HG03469 (cell line): ENCODE measurements around the gene L3MBTL4.
"Not testable (repeated sequence)": the region's sequence is repeated elsewhere in the genome, so short reads cannot be mapped to it uniquely, and the experiment has no call there.

Source experiments
- ATAC-seq: cut with Tn5 transposase; IDR thresholded peaks from one replicate; pipeline ENCODE4 v1.9.1; 2021; ENCODE audit warnings: mild to moderate bottlenecking, moderate library complexity, moderate number of reproducible peaks; ENCODE audit not compliant: unreplicated experiment

Gene L3MBTL4

GRCh38 chr18:6056171-6056910 lies 358.4 kb downstream of the L3MBTL4 start:
- ATAC-seq: peak; percentile 49

- no peak for ATAC-seq
These were observed 359.0 kb downstream of the L3MBTL4 start for GRCh38 chr18:6055711-6056110.

GRCh38 chr18:6054256-6054842 lies 360.4 kb downstream of the L3MBTL4 start:
- ATAC-seq: no peak

- no peak for ATAC-seq
These were observed 362.2 kb downstream of the L3MBTL4 start for GRCh38 chr18:6052449-6052913.

- not testable (repeated sequence) for ATAC-seq
These were observed 367.1 kb downstream of the L3MBTL4 start for GRCh38 chr18:6047596-6047995.

GRCh38 chr18:6044773-6045172 lies 369.9 kb downstream of the L3MBTL4 start:
- no peak for ATAC-seq

- no peak for ATAC-seq
These were observed 370.4 kb downstream of the L3MBTL4 start for GRCh38 chr18:6044319-6044718.

GRCh38 chr18:6039055-6039454 lies 375.7 kb downstream of the L3MBTL4 start:
- no peak for ATAC-seq

- ATAC-seq: no peak
These were observed 383.3 kb downstream of the L3MBTL4 start for GRCh38 chr18:6031442-6031841.

GRCh38 chr18:6031002-6031401 lies 383.7 kb downstream of the L3MBTL4 start:
- no peak for ATAC-seq

GRCh38 chr18:6024745-6025248 lies 389.9 kb downstream of the L3MBTL4 start:
- ATAC-seq: no peak

GRCh38 chr18:6023551-6023950 lies 391.2 kb downstream of the L3MBTL4 start:
- no peak for ATAC-seq

- no peak for ATAC-seq
These were observed 391.9 kb downstream of the L3MBTL4 start for GRCh38 chr18:6022845-6023244.

- ATAC-seq: peak; percentile 66
These were observed 392.7 kb downstream of the L3MBTL4 start for GRCh38 chr18:6022074-6022444.

- peak; percentile 19 for ATAC-seq
These were observed 393.2 kb downstream of the L3MBTL4 start for GRCh38 chr18:6021306-6022073.

- ATAC-seq: no peak
These were observed 396.0 kb downstream of the L3MBTL4 start for GRCh38 chr18:6018671-6019070.

- no peak for ATAC-seq
These were observed 397.5 kb downstream of the L3MBTL4 start for GRCh38 chr18:6017171-6017570.

GRCh38 chr18:6015364-6015763 lies 399.3 kb downstream of the L3MBTL4 start:
- no peak for ATAC-seq

GRCh38 chr18:6013171-6013810 lies 401.4 kb downstream of the L3MBTL4 start:
- no peak for ATAC-seq

- ATAC-seq: no peak
These were observed 403.8 kb downstream of the L3MBTL4 start for GRCh38 chr18:6010921-6011320.

GRCh38 chr18:6010284-6010683 lies 404.4 kb downstream of the L3MBTL4 start:
- ATAC-seq: no peak
